GM19395 (cell line): ENCODE measurements around the gene OCIAD1.
"Not testable (repeated sequence)": the region's sequence is repeated elsewhere in the genome, so short reads cannot be mapped to it uniquely, and the experiment has no call there.

Source experiments
- ATAC-seq: cut with Tn5 transposase; IDR thresholded peaks from one replicate; pipeline ENCODE4 v1.9.1; 2021; ENCODE audit warnings: mild to moderate bottlenecking, moderate library complexity; ENCODE audit not compliant: unreplicated experiment

Gene OCIAD1, protein sequence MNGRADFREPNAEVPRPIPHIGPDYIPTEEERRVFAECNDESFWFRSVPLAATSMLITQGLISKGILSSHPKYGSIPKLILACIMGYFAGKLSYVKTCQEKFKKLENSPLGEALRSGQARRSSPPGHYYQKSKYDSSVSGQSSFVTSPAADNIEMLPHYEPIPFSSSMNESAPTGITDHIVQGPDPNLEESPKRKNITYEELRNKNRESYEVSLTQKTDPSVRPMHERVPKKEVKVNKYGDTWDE

DNA sequence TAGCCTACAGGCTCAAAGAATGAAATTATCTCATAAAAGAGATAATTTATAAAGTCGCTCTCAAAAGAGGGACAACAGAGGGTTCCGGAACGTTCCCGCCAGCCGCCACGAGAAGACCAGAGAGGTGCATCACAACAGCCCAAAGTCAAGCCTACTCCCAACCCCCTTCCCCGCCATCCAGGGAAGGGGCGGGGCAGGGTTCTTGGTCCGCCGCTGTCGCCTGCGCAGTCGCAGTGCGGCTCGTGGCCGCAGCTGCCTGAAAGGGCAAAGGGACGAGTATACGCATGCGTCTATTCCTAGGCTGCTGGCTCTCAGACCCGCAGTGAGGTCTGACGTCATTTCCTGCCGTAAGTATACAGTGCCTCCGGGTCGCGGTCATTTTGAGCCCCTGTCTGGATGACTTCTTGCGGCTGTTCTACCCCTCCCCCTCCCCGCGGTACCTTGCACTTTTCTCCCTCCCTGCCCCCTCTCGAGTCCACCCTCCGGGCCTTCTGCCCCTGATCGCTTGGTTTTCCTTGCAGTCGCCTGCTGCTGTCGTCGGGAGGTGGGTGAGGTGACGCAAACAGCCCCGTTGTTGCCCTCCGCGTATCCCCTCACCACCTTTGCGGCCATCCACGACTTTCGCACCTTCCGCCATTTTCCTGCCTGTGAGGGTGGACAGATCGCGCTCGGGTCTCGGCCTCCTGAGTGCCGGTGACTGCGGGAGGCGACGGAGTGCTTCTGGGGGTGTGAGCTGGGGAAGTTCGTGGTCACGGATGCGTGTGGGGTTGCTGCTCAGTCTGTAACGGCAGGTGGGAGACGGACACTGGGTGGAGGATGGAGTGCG, at the start of gene OCIAD1:
Gene OCIAD1 (plus strand): TSS at position 383 of the 826 bp plus-strand sequence. CDS start 1,537 bp downstream, outside the sequence.
- ATAC-seq = peak; percentile 98

DNA sequence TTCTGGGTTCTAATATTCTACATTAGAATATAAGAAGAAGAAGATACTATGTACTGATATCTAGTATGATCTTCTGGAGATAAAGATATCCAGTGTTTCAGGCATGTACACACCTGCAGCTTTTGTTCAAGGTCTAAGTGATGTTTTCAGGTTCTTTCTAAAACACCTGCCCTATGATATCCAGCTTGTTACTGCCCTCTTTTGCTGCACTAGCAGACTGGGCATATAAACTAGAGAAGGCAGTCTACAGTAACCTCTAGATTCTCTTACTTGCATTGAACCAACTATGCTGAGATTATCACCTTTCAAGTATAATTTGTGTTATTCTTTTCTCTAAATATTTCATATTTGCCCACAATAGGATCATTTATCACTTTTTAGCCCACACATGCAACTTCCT, 48.9 kb upstream of the OCIAD1 start:
- no peak for ATAC-seq

DNA sequence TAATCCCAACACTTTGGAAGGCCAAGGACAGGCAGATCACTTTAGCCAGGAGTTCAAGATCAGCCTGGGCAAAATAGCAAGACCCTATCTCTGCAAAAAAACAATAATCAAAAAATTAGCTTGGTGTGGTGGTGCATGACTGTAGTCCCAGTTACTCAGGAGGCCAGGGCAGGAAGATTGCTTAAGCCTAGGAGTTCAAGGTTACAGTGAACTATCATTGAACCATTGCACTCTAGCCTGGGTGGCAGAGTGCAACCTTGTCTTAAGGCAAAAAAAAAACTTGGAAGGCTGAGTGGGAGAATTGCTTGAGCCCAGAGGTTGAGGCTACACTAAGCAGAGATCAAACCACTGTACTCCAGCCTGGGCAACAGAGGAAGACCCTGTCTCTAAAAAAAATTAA, 45.6 kb upstream of the OCIAD1 start:
- ATAC-seq = no peak

DNA sequence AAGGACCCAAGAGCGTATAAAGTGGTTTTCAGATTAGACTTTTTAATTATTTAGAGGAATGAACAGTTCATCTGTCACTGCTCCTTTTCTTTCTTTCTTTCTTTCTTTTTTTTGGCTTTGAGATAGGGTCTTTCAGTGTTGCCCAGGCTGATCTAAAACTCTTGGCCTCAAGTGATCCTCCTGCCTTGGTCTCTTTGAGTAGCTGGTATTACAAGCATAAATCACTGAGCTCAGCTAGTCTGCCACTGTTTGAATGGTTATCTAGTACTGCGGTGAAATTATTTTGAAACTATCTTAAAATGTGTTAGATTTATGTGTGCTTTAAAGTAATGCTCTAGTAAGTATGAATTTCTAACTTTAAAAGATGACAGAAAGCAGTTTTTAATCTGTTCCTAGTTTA, 44.3 kb upstream of the OCIAD1 start:
- no peak for ATAC-seq

DNA sequence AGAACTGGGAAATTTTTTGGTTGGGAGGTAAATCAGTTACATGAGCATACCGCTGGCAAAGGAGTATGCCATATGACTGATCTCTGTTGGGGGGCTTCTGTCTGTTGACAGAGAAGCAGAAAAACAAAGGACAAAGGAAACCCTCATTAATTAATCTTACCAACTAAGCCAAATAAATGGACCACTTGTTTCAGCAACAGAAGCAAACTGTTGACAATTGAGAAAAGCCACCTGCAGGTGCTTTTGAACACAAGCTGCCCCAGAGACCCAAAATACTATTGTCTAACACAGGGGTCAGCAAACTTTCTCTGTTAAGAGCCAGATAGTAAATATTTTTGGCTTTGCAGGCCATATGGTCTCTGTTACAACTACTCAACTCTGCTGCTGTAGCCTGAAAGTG, 43.8 kb upstream of the OCIAD1 start:
- ATAC-seq = no peak

DNA sequence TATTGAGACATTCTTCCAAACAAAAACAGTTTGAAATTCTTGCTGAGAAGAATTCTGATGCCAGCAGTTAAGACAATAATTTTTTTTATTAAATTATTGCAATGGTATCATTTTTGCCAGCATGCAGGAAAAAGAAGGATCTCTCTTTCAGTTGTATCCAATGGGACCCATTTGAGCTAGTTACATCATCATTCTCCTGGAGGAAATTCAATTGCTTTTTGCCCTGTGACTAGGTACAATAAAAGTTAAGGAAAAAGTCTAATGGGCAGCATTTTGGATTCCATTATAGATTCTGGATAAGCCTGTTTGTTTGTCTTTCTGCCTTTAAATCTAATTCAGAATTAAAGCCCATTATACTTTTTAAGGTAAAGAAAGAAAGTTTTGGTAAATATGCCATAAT, 40.3 kb upstream of the OCIAD1 start:
- ATAC-seq = no peak

DNA sequence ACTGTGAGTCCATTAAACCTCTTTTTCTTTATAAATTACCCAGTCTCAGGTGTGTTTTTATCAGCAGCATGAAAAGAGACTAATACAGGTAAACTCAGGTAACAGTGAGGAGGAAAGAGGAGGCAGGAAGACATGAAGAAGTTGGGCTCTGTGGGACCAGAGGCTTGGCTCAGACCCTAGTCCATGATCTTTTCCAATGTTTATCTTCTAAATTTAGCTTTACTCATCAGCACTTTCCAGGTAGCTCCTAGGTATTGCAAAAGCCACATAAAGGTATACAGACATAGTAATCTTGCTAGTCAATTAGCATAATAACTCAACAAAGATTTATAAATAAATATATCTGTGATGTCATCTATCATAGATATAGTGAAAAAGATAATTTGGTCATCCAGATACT, 39.6 kb upstream of the OCIAD1 start:
- ATAC-seq = no peak

DNA sequence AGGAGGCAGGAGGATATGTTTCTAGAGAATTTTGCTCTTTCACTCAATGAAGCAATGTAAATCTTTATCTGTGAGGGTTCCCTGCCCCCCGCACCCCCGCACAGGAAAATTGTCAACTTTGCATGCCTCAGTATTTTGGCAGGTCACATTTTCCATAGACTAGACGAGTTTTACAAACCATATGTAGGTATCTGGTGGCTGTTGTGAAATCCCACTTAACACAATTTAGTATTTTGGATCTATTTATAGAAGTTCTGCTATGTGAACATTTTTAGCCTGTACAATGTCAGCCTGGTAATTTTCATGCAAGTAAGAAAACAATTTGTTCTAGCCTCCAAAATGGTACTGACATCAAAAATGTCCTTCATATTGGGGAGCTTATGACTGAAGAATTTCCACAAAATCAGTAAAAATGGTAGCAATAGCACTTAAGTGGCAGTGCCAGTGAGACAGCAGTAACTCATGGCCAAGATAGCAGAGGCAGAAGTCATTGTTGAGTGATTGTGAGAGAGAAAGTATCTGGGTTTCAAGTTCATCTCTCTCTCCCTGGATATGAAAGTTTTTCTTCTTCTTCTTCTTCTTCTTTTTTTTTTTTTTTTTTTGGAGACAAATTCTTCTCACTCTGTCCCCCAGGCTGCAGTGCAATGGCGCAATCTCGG, 38.4 kb upstream of the OCIAD1 start:
- peak; percentile 55 for ATAC-seq

DNA sequence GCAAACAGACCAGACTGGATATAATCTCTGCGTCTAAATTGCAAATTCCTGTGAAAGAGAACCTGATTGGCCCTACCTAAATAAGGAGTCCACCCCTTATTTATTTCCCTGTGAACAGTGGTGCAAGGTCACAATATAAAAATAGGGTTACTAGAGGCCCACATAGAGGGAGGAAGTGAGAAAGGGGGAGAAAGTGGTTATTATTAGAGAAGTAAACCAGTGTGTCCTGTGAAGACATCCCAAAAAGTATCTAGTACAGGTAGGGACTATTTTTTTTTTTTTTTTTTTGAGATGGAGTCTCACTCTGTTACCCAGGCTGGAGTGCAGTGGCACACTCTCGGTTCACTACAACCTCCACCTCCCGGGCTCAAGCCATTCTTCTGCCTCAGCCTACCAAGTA, 35.8 kb upstream of the OCIAD1 start:
- ATAC-seq = no peak

DNA sequence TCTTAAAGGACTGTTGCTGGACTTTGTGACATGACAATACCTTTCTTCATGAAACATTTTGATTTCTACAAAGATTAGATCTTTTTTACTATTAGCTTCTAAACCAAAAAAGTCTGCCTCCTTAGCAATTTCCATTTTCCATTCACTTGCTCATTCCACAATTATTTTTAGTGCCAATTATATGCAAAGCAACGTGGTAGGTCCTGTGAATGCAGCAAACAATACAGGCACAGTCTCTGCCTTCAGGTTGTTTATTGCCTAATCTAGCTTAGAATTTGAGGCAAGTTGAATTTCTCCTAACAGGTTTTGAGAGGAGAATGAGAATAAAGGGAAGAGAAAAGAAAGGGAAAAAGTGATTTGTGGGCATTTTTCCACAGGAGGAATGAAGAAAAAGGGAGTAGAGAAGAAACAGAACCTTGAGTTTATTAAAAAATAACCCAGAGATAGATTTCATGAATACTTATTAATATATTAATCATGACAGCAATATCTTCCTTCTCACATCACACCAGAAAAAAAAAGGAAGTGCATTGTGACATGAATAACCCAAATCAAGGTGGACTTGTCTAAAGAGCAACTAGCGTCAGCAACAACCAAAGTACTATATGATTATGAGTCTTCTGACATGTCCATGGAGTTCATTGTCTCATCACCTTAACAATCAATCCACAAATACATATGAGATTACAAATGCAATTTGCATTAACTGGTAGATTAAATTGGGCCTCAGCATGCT, 34.5 kb upstream of the OCIAD1 start:
- no peak for ATAC-seq

DNA sequence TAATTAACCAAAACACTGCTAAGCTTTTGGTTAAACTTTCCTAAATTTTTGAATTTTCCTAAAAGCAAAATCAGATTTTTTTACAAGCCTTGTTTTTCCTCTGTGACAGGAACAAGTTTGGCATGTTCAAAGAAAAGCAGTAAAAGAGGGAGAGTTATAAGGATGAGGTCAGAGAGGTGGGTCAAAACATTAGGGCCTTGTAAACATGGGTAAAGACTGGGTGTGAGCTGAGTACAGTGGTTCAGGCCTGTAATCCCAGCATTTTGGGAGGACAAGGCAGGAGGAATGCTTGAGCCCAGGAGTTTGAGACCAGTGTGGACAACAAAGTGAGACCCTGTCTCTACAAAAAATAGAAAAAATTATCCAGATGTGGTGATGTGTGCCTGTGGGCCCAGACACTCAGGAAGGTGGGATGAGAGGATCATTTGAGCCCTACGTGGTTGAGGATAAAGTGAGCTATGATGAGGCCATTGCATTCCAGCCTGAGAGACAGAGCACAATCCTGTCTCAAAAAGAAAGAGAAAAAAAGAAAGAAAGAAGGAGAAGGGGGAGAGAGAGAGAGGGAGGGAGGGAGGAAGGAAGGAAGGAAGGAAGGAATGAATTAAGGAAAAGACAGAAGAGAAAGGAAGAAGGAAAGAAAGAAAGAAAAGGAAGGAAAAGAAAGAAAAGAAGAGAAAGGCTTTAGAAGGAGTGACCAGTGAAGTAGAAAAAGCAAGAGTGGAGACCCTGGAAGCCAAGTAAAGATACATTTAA, 33.8 kb upstream of the OCIAD1 start:
- ATAC-seq = no peak

DNA sequence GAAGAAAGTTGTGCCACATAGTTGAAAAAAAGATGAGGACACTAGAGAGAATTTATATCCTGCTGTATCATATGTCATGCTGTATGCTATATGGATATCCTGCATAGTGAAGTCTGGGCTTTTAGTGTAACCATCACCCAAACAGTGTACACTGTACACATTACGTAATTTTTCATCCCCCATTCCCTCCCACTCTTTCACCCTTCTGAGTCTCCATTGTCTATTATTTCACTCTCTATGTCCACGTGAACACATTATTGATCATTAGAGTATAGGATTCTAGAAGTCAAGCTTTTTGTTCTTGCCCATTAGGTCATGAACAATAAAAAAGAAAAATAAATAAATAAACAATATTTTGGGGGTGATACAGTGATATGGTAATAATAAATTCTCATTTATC, 32.8 kb upstream of the OCIAD1 start:
- no peak for ATAC-seq

DNA sequence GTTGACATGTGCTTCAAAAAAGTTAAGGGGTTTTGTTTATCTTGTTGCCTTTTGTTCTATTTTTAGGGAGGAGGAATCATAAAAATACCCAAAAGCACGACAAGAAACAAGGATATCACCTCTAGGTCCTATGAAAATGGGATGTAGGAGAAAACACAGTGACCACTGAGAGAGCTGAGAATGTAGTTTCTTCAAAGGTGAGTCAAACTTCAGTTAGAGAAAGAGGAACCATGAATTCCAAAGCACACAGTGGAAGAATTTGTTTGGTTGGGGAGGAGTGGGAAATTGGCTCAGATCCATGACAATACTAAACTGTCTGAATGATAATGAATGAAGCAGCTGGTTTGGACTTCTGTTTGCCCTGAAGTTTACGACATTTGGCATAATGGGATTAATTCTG, 31.7 kb upstream of the OCIAD1 start:
- ATAC-seq = no peak

DNA sequence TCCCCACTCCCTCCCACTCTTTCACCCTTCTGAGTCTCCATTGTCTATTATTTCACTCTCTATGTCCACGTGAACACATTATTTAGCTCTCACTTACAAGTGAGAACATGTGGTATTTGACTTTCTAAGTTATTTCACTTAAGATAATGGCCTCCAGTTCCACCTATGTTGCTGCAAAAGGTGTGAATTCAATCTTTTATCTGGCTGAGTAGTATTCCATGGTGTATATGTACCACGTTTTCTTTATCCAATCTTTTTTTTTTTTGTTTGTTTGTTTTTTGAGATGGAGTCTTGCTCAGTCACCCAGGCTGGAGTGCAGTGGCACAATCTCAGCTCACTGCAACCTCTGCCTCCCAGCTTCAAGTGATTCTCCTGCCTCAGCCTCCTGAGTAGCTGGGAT, 30.7 kb upstream of the OCIAD1 start:
- ATAC-seq = not testable (repeated sequence)

DNA sequence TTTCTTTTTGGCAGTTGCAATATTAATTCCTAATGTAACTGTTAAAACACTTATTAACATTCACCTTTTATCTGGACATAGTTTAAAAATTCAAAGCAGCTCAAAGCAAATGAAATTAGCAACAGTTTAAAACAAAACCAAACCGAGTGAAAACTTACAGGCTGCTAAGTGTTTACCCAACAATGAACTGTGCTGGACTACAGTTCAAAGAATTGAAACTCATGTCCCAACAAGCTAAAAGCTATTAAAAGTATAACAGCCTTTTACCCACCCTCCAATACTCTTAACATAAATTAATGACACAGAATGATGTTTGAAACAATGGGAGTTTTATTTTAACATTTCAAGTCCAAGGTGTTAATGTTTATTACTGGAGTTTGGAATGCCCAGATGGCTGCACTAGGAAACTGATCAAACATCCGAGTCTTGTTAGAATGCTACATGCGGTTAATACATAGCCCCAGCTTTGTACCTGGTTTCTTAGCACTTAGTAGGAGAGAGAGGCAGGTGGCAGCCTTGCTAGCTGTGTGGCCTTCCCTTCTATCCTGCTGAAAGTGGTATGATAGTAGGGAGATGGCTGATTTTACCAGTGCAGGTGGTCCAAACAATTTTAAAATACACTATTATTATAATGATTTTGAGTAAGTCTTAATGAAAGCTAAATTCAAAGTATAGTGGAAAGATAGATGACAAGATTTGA, 29.7 kb upstream of the OCIAD1 start:
- ATAC-seq = no peak

DNA sequence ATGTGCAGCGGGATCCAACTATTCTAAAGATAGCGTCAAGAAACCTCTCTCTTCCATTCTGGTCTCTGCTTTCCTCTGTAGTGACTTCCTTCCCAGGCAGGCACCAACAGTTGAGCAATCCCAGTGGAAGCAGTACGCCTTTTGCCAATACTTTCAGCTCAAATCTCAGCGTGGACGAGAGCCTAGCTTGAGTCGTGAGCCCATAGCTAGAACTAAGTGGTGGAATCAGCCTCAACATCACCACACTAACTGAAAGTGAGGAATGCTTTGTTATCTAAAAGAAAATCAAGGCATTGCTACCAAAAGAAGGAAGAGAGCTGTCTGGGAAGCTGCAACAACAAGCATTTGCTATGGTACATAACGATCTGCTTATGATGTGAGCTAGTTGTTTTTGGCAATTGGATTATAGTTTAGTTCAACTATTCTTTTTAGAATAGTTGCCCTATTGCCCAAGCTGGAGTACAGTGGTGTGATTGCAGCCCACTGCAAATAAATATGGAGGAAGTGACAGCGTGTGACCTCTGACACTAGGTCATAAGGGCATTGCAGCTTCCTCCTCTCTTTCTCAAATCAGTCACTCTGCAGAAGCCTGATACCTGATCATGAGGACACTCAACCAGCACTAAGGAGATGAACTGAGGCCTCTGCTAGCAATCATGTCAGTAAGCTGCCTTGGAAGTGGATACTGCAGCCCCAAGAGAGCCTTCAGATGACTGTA, 26.1 kb upstream of the OCIAD1 start:
- no peak for ATAC-seq

DNA sequence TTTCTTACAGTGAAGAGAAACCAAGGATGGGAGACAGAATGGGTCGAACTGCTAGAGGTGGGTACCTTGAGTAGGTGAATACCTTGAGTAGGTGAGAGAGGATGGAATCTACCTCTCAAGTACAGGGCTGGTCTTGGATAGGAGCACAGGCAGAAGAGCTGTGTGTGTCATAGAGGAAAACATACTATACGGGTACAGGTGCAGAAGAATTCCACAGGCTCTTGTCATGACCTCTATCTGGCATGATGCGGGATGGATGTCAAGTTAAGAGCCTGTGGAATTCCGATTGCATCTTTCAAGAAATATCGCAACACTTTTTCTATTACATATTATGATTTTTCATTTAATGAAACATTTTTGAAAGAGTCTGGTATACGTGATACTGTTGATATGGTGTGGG, 18.0 kb upstream of the OCIAD1 start:
- ATAC-seq = no peak

DNA sequence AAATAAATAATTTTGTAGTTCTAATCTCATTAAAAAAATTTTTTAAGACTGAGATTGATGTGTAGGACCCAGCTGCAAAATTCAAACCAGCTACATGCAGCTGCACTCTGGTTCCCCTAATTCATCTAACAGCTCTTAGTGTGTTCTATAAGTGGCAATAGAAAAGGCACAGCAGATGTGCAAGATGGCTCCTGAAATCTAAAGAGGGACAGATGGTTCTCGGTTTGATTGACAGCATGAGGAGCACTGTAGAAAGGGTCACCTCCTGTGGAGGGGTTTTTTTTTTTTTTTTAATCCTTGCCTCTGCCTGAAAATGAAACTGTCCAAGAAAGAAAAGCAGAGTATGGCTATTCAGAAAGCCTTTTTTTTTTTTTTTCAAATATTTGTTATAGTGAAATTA, 16.9 kb upstream of the OCIAD1 start:
- ATAC-seq = peak; percentile 79

DNA sequence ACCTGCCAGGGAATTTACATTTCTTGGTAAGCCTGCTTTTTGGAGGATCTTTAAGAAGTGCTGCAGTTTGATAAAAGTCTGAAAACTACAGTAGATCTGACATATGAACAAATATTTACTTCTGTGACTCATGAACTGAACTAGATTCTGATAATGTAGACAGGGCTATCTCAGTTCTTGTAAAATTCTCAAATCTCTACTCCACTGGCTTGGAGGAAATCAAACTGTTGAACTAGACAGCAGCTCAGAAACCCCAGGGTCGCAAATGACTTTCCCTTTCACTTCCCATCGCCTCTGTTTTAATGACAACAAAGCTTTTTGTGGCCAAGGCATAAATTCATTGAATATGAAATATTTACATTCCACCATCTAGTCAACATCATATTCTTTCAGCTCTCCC, 15.4 kb upstream of the OCIAD1 start:
- ATAC-seq = peak; percentile 56
